ENCODE results near the gene ANKRD29. TPM values are rescaled to one million over a fixed set of nuclear protein-coding genes. Genes with fewer than 3 reads are reported as not detected.

Gene ANKRD29, protein sequence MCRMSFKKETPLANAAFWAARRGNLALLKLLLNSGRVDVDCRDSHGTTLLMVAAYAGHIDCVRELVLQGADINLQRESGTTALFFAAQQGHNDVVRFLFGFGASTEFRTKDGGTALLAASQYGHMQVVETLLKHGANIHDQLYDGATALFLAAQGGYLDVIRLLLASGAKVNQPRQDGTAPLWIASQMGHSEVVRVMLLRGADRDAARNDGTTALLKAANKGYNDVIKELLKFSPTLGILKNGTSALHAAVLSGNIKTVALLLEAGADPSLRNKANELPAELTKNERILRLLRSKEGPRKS
- total RNA-seq = 0.43 and 0.97 TPM in 2 replicates

DNA sequence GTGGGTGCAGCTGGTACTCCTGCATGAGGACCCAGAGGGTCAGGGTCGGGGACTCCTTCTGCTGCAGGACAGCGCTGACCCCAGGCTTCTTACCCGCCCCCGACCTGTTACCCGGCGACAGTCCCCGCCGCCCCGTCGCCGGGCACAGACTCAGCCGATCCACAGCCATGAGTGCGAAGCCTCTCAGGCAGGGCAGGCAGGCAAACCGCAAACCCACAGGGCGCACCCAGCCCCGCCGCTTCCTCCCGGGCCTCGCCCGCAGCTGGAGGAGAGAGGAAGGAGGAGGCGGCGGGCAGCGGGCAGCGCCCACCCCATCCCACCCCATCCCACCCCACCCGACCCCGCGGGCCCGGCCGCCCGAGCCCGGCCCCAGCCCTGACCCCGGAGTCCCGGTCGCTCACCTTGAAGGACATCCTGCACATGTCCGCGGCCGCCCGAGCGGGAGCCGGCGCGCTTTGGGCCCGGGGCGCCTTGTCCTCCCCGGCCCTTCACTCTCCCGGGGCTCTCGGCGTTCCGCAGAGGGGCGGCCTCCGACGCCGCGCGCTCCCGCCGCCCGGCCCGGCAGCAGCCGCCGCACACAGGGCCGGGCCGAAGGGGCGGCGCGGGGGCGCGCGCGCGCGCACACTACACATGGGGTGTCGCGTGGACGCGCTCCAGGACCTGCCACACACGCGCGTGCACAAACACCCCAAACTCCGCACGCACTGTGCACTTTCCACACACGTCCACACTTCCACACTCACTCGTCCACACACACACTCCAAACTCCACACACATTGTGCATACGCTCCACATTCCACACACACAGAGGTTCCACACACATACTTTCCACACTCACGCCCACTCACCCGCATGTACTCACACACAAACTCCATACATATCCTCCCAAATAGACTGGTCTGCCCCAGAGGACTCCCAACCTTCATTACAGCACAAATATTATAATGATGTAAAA, at the start of gene ANKRD29:
Gene ANKRD29, minus strand, starts transcription at position 603 of the 955 bp plus-strand sequence. Its CDS starts 181 bp downstream, at position 422.
- TF ChIP-seq, protein P1, sequence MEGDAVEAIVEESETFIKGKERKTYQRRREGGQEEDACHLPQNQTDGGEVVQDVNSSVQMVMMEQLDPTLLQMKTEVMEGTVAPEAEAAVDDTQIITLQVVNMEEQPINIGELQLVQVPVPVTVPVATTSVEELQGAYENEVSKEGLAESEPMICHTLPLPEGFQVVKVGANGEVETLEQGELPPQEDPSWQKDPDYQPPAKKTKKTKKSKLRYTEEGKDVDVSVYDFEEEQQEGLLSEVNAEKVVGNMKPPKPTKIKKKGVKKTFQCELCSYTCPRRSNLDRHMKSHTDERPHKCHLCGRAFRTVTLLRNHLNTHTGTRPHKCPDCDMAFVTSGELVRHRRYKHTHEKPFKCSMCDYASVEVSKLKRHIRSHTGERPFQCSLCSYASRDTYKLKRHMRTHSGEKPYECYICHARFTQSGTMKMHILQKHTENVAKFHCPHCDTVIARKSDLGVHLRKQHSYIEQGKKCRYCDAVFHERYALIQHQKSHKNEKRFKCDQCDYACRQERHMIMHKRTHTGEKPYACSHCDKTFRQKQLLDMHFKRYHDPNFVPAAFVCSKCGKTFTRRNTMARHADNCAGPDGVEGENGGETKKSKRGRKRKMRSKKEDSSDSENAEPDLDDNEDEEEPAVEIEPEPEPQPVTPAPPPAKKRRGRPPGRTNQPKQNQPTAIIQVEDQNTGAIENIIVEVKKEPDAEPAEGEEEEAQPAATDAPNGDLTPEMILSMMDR (IDR thresholded peaks at IDR 0.05; ENCODE audit: insufficient read depth, low read depth, low read length) = no peak
- DNase-seq (ENCODE audit: low read depth) = no peak
- peak within 1 kb of the TSS; percentile 50 for H3K4me3 ChIP-seq (ENCODE audit: low read depth, low read length)

DNA sequence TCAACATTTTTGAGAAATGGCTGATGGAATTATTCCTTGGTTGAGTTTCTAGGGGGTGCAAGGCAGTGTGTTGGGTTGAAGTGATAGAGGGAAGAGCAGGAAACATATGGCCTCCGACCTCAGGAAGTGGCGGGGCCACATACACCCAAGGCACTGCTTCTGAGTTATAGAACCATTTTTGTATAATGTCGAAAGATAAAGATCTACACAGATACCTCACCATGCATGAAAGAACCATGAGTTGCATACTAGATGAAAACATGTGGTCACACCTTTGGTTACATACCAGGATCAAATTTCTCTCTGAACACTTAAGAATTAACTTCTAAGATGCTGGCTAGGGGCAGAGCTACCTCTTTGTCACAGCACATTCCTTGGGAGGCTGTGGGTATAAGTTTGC, 49.7 kb upstream of the ANKRD29 start:
- no peak for DNase-seq (ENCODE audit: low read depth)
- TF ChIP-seq, protein P1 (IDR thresholded peaks at IDR 0.05; ENCODE audit: insufficient read depth, low read depth, low read length) = no peak
- H3K4me3 ChIP-seq (ENCODE audit: low read depth, low read length) = no peak overlapping the region

DNA sequence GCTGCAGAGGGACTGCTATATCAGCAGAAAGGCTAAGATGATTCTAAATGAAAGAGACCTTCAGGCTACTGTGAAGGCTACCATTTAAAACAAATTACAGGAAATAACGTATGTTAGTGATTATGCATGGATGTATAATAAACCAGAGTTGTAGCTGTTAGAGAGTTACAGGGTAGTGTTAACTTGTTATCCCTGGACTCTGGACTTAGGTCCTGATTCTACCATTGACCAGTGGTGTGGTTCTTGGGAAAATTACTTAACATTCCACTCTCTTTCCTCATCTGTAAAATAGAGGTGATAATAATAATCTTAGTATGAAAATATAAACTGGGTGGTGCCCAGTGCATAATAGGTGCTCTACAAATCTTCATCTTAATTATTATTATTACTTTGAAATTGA, 48.7 kb upstream of the ANKRD29 start:
- H3K4me3 ChIP-seq (ENCODE audit: low read depth, low read length) = no peak overlapping the region
- DNase-seq (ENCODE audit: low read depth) = no peak
- TF ChIP-seq, protein P1 (IDR thresholded peaks at IDR 0.05; ENCODE audit: insufficient read depth, low read depth, low read length) = no peak

DNA sequence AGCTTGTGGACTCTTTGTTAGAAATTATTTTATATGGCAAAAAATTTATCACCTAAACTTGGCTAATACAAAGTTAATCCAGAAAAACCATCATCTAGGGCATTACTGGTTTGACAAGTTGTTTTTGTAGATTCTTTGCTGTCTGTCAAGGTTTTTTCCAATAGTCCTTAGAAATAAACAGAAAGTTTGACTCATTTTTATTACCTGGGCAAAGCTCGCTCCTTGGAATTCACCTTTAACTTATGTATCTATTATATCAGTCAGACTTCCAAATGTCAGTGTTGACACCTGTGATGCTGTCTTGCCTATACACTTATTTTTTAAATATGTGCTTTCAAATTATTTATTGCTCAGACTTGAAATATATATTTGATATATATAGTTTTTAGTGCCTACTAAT, 48.2 kb upstream of the ANKRD29 start:
- TF ChIP-seq, protein P1 (IDR thresholded peaks at IDR 0.05; ENCODE audit: insufficient read depth, low read depth, low read length) = no peak
- H3K4me3 ChIP-seq (ENCODE audit: low read depth, low read length) = no peak overlapping the region
- DNase-seq (ENCODE audit: low read depth) = no peak

DNA sequence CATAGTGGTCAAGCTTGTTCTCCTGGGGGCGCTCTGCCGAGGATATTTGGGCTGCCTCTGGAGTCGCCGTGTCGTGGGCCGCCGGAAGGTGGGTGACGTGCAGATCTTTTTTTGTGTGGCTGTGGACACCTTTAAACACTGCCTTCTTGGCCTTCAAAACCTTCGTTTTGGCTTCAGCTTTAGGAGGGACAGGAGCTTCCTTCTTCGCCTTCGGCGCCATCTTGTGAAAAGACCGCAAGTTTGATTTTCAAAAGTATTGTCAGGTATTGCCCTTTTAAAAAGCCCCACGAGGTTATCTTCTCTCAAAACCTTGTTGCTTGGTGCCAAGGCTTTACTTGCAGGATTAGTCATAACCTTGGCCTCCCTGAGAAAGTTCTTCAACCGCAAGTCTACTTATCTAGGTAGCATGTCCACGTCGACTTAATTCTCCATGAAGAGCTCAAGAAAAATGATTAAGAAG, 47.4 kb upstream of the ANKRD29 start:
- H3K4me3 ChIP-seq (ENCODE audit: low read depth, low read length) = no peak overlapping the region
- TF ChIP-seq, protein P1 (IDR thresholded peaks at IDR 0.05; ENCODE audit: insufficient read depth, low read depth, low read length) = no peak
- DNase-seq (ENCODE audit: low read depth) = peak; percentile 82

DNA sequence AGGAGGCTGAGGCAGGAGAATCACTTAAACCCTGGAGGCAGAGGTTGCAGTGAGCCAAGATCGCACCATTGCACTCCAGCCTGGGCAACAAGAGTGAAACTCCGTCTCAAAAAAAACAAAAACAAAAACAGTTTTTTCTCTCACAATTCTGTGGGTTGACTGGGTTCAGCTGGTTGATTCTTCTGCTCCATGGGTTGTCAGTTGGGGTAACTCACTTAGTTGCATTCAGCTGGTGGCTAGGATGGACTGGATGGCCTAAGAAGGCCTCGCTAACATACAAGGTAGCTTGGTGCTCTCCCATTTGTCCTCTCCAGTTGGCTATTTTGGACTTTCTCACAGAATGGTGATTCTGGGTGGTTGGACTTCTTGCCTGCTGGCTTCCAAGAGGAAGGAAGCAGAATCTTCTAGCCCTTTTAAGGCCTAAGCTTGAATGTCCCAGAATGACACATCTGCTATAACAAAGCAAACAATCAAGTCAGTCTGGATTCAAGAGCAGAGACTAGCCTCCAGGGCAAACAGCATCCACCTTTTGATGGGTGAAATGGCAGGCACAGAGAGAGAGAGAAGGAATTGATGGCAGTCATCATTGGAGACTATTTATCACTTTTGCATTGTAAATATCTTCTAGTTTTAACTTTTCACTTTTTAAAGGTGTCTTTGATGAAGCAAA, 44.4 kb upstream of the ANKRD29 start:
- H3K4me3 ChIP-seq (ENCODE audit: low read depth, low read length) = no peak overlapping the region
- TF ChIP-seq, protein P1 (IDR thresholded peaks at IDR 0.05; ENCODE audit: insufficient read depth, low read depth, low read length) = no peak
- DNase-seq (ENCODE audit: low read depth) = no peak

Data from fibroblast of villous mesenchyme (primary cell).